Astrocyte (in vitro differentiated cells and primary cell): Measurements from ENCODE around the gene CAMK2G. TPM values are rescaled to one million over a fixed set of nuclear protein-coding genes. Genes with fewer than 3 reads are reported as not detected.

Experiments
- DNase-seq: peaks from one replicate; pipeline ENCODE4 v3.0.0-alpha.2; 2010; ENCODE audit warnings: low read depth
- FAIRE-seq: peaks from 2 replicates; lab custom pipeline; 2011; peaks lifted over from hg19 to GRCh38; lab: Jason Lieb, UNC
- H2AFZ ChIP-seq: 2 replicates; pipeline ENCODE4 v1.6.0; 2012; ENCODE audit warnings: low read depth, low read length, inconsistent platforms
- H3K27ac ChIP-seq: 2 replicates; pipeline ENCODE4 v1.5.1; 2011; ENCODE audit warnings: low read depth, low read length, inconsistent platforms
- H3K27me3 ChIP-seq: 2 replicates; pipeline ENCODE4 v1.6.0; 2011; ENCODE audit warnings: low read length, inconsistent platforms; ENCODE audit not compliant: insufficient read depth
- H3K36me3 ChIP-seq: 2 replicates; pipeline ENCODE4 v1.5.1; 2011; ENCODE audit warnings: low read length, inconsistent platforms; ENCODE audit not compliant: insufficient read depth
- H3K4me1 ChIP-seq: 2 replicates; pipeline ENCODE4 v1.5.1; 2011; ENCODE audit warnings: low read length, inconsistent platforms; ENCODE audit not compliant: insufficient read depth
- H3K4me2 ChIP-seq: 2 replicates; pipeline ENCODE4 v1.6.0; 2012; ENCODE audit warnings: low read length, inconsistent platforms
- H3K4me3 ChIP-seq: 2 replicates; pipeline ENCODE4 v1.5.1; 2011; ENCODE audit warnings: low read depth, mild to moderate bottlenecking, low read length, inconsistent platforms; ENCODE audit not compliant: insufficient read depth
- H3K79me2 ChIP-seq: 2 replicates; pipeline ENCODE4 v1.6.0; 2012; ENCODE audit warnings: mild to moderate bottlenecking, low read length, inconsistent platforms; ENCODE audit not compliant: insufficient read depth
- H3K9ac ChIP-seq: 2 replicates; pipeline ENCODE4 v1.6.0; 2012; ENCODE audit warnings: mild to moderate bottlenecking, low read length, inconsistent platforms
- H3K9me3 ChIP-seq: 2 replicates; pipeline ENCODE4 v1.5.1; 2012; ENCODE audit warnings: low read depth, mild to moderate bottlenecking, low read length, inconsistent platforms; ENCODE audit not compliant: insufficient read depth
- H4K20me1 ChIP-seq: 2 replicates; pipeline ENCODE4 v1.6.0; 2012; ENCODE audit warnings: low read length, inconsistent platforms; ENCODE audit not compliant: insufficient read depth
- H3K27ac Mint-ChIP-seq: one replicate; pipeline ENCODE4 v1.8.0; 2021; ENCODE audit warnings: mild to moderate bottlenecking, mixed read lengths; ENCODE audit not compliant: unreplicated experiment
- H3K27me3 Mint-ChIP-seq: one replicate; pipeline ENCODE4 v1.8.0; 2021; ENCODE audit warnings: low read depth, mixed read lengths; ENCODE audit not compliant: unreplicated experiment
- H3K36me3 Mint-ChIP-seq: one replicate; pipeline ENCODE4 v1.8.0; 2021; ENCODE audit warnings: low read depth, mixed read lengths; ENCODE audit not compliant: unreplicated experiment
- H3K4me1 Mint-ChIP-seq: one replicate; pipeline ENCODE4 v1.8.0; 2021; ENCODE audit warnings: low read depth, mixed read lengths; ENCODE audit not compliant: unreplicated experiment
- H3K4me3 Mint-ChIP-seq: one replicate; pipeline ENCODE4 v1.8.0; 2021; ENCODE audit warnings: mild to moderate bottlenecking, moderate library complexity, mixed read lengths; ENCODE audit not compliant: unreplicated experiment
- H3K9me3 Mint-ChIP-seq: one replicate; pipeline ENCODE4 v1.8.0; 2021; ENCODE audit warnings: mild to moderate bottlenecking, mixed read lengths; ENCODE audit not compliant: unreplicated experiment
- CTCF ChIP-seq: IDR thresholded peaks from 2 replicates; pipeline ENCODE4 v1.5.1; 2011; ENCODE audit warnings: low read depth, mild to moderate bottlenecking, inconsistent platforms, low read length, moderate library complexity; ENCODE audit not compliant: insufficient read depth
- EZH2 ChIP-seq: IDR thresholded peaks from 2 replicates; pipeline ENCODE4 v1.6.1; 2012; ENCODE audit warnings: mild to moderate bottlenecking, low read length, inconsistent platforms; ENCODE audit not compliant: insufficient read depth
- total RNA-seq: library from RNA; stranded (reverse); gene quantifications from 2 replicates; pipeline ENCODE4 v1.2.1, GENCODE V29; 2021

CAMK2G gene
- total RNA-seq, 1 donor from 2014 or later: 19.8 TPM

- H4K20me1 ChIP-seq: peaks cover 36% of the 10 kb centered on the region
- no peak for FAIRE-seq
- H3K27me3 ChIP-seq: no peaks in the 10 kb centered on the region
- H3K4me3 ChIP-seq: peak overlapping the region; percentile 76
- Mint-ChIP-seq H3K27me3 (no peaks in the 10 kb centered on the region), H3K36me3 (peaks cover 31% of the 10 kb centered on the region), H3K4me1 (peaks cover 13% of the 10 kb centered on the region), H3K9me3 (no peaks in the 10 kb centered on the region), H3K4me3 (peak overlapping the region; percentile 86), H3K27ac (peak overlapping the region; percentile 55)
- peaks cover 25% of the 10 kb centered on the region for H3K36me3 ChIP-seq
- H3K4me2 ChIP-seq: peak overlapping the region; percentile 83
- no peak for DNase-seq
- no peak for TF ChIP-seq CTCF
- TF ChIP-seq EZH2: no peak
- peaks cover 17% of the 10 kb centered on the region for H3K79me2 ChIP-seq
- peak overlapping the region; percentile 92 for H3K9ac ChIP-seq
- H2AFZ ChIP-seq: no peak overlapping the region
- peaks cover 6% of the 10 kb centered on the region for H3K4me1 ChIP-seq
- H3K27ac ChIP-seq: no peak overlapping the region
- H3K9me3 ChIP-seq: no peaks in the 10 kb centered on the region
Measured at GRCh38 chr10:73810358-73810734, 64.0 kb downstream of the CAMK2G start.

GRCh38 chr10:73809061-73809818 is 65.1 kb downstream of the CAMK2G start:
- Mint-ChIP-seq H3K27me3 (no peaks in the 10 kb centered on the region), H3K36me3 (peaks cover 31% of the 10 kb centered on the region), H3K27ac (peak overlapping the region; percentile 12), H3K9me3 (no peaks in the 10 kb centered on the region), H3K4me3 (peak overlapping the region; percentile 86), H3K4me1 (peaks cover 14% of the 10 kb centered on the region)
- Histone ChIP-seq H3K36me3 (peaks cover 25% of the 10 kb centered on the region), H3K4me3 (no peak overlapping the region), H3K27me3 (no peaks in the 10 kb centered on the region), H3K9me3 (no peaks in the 10 kb centered on the region), H3K79me2 (peaks cover 17% of the 10 kb centered on the region), H4K20me1 (peaks cover 36% of the 10 kb centered on the region), H3K27ac (no peak overlapping the region), H3K4me2 (no peak overlapping the region), H3K4me1 (peaks cover 6% of the 10 kb centered on the region), H2AFZ (no peak overlapping the region), H3K9ac (no peak overlapping the region)
- FAIRE-seq: no peak
- no peak for DNase-seq
- TF ChIP-seq CTCF (no peak), EZH2 (no peak)
